Parathyroid adenoma (tissue), 2 donors: Measurements from ENCODE around the gene PCIF1.
A peak's percentile ranks its signal among the peaks of the same experiment; 100 is the strongest.

ENCODE experiments used
- H2AFZ ChIP-seq: fragments of 300-600 bp; sonication (generic); one replicate; pipeline ENCODE4 v1.7.0; 2017; ENCODE audit warnings: antibody characterized with exemption, mild to moderate bottlenecking
- H3K27ac ChIP-seq: fragments of 300-600 bp; sonication (generic); one replicate; pipeline ENCODE4 v1.7.0; 2017
- H3K27me3 ChIP-seq: fragments of 300-600 bp; sonication (generic); one replicate; pipeline ENCODE4 v1.7.0; 2017; ENCODE audit warnings: low read length; ENCODE audit not compliant: control insufficient read depth, insufficient read depth
- H3K36me3 ChIP-seq: fragments of 300-600 bp; sonication (generic); one replicate; pipeline ENCODE4 v1.7.0; 2017; ENCODE audit warnings: low read length; ENCODE audit not compliant: control insufficient read depth, insufficient read depth
- H3K4me1 ChIP-seq: fragments of 300-600 bp; sonication (generic); one replicate; pipeline ENCODE4 v1.7.0; 2017; ENCODE audit warnings: control low read depth
- H3K4me2 ChIP-seq: fragments of 300-600 bp; sonication (generic); one replicate; pipeline ENCODE4 v1.7.0; 2017; ENCODE audit warnings: low read length
- H3K4me3 ChIP-seq: fragments of 300-600 bp; sonication (generic); one replicate; pipeline ENCODE4 v1.7.0; 2017; ENCODE audit warnings: low read depth, low read length
- H3K79me2 ChIP-seq: fragments of 300-600 bp; sonication (generic); one replicate; pipeline ENCODE4 v1.7.0; 2017; ENCODE audit warnings: control low read depth
- H3K9ac ChIP-seq: fragments of 300-600 bp; sonication (generic); one replicate; pipeline ENCODE4 v1.7.0; 2017; ENCODE audit warnings: mild to moderate bottlenecking
- H3K9me3 ChIP-seq: fragments of 300-600 bp; sonication (generic); one replicate; pipeline ENCODE4 v1.7.0; 2017; ENCODE audit warnings: low read length; ENCODE audit not compliant: control insufficient read depth
- CTCF ChIP-seq: fragments of 300-600 bp; sonication (generic); IDR thresholded peaks from one replicate; pipeline ENCODE4 v1.7.0; 2017; ENCODE audit warnings: antibody characterized with exemption, mild to moderate bottlenecking
- donor health status: primary hyperparathyroidism.

PCIF1 gene

GRCh38 chr20:45909817-45910669 lies 24.4 kb upstream of the PCIF1 start:
- no peaks in the 10 kb centered on the region for H3K36me3 ChIP-seq
- H3K4me3 ChIP-seq = no peak overlapping the region
- H3K27me3 ChIP-seq = no peaks in the 10 kb centered on the region
- peak overlapping the region; percentile 94 for H2AFZ ChIP-seq
- H3K4me2 ChIP-seq = no peak overlapping the region
- H3K9me3 ChIP-seq = no peaks in the 10 kb centered on the region
- peak overlapping the region; percentile 32 for H3K27ac ChIP-seq
- no peaks in the 10 kb centered on the region for H3K79me2 ChIP-seq
- H3K4me1 ChIP-seq = peaks cover 8% of the 10 kb centered on the region
- no peak overlapping the region for H3K9ac ChIP-seq
- no peak for TF ChIP-seq CTCF

- peak overlapping the region; percentile 94 for H2AFZ ChIP-seq
- no peaks in the 10 kb centered on the region for H3K79me2 ChIP-seq
- H3K27ac ChIP-seq = peak overlapping the region; percentile 32
- TF ChIP-seq CTCF = no peak
- H3K36me3 ChIP-seq = no peaks in the 10 kb centered on the region
- H3K27me3 ChIP-seq = no peaks in the 10 kb centered on the region
- H3K9ac ChIP-seq = no peak overlapping the region
- peaks cover 8% of the 10 kb centered on the region for H3K4me1 ChIP-seq
- no peaks in the 10 kb centered on the region for H3K9me3 ChIP-seq
- H3K4me2 ChIP-seq = peak overlapping the region; percentile 32
- peak overlapping the region; percentile 25 for H3K4me3 ChIP-seq
Observed at GRCh38 chr20:45910670-45911485, 23.6 kb upstream of the PCIF1 start.

- H3K27me3 ChIP-seq = no peaks in the 10 kb centered on the region
- peaks cover 8% of the 10 kb centered on the region for H3K4me1 ChIP-seq
- H3K79me2 ChIP-seq = no peaks in the 10 kb centered on the region
- H3K4me2 ChIP-seq = peak within 1 kb of the TSS; percentile 32
- TF ChIP-seq CTCF = no peak
- H3K36me3 ChIP-seq = no peaks in the 10 kb centered on the region
- peak within 1 kb of the TSS; percentile 31 for H3K4me3 ChIP-seq
- peak within 1 kb of the TSS; percentile 94 for H2AFZ ChIP-seq
- H3K9me3 ChIP-seq = no peaks in the 10 kb centered on the region
- peak within 1 kb of the TSS; percentile 22 for H3K9ac ChIP-seq
- peak within 1 kb of the TSS; percentile 29 for H3K27ac ChIP-seq
Observed at GRCh38 chr20:45911486-45912343, 22.8 kb upstream of the PCIF1 start, which contains the start of gene PLTP. TSS of gene PLTP (minus strand) at chr20:45912155. CDS start at chr20:45911452, 703 bp downstream.

GRCh38 chr20:45912344-45912682 lies 22.2 kb upstream of the PCIF1 start:
- Histone ChIP-seq H3K4me3 (no peak overlapping the region), H2AFZ (peak overlapping the region; percentile 94), H3K36me3 (no peaks in the 10 kb centered on the region), H3K27me3 (no peaks in the 10 kb centered on the region), H3K4me2 (peak overlapping the region; percentile 32), H3K4me1 (peaks cover 8% of the 10 kb centered on the region), H3K9ac (peak overlapping the region; percentile 22), H3K27ac (no peak overlapping the region), H3K79me2 (no peaks in the 10 kb centered on the region), H3K9me3 (no peaks in the 10 kb centered on the region)
- no peak for TF ChIP-seq CTCF
